Transverse colon (tissue), 4 donors: ENCODE measurements around the gene SOX8.

Source experiments
- CTCF ChIP-seq, 5 experiments: fragments of 200-600 bp in 3 of 5; fragments of 450-650 bp in 2 of 5; sonication (generic) in 3 of 5; IDR thresholded peaks; 1 replicate in 2 of 5; 2 replicates in 3 of 5; pipeline ENCODE4 v1.5.1; 2016 to 2017; ENCODE audit warnings: antibody characterized with exemption in 5 of 5, inconsistent platforms in 3 of 5, mild to moderate bottlenecking in 2 of 5, moderate library complexity in 1 of 5
- POLR2AphosphoS5 ChIP-seq, 3 donors: sonication (generic); formaldehyde crosslinking; IDR thresholded peaks; one replicate each; pipeline ENCODE4 v1.6.1; 2016; ENCODE audit warnings: antibody characterized with exemption in 3 of 3

- no peak for TF ChIP-seq CTCF (IDR thresholded peaks at IDR 0.05)
- TF ChIP-seq POLR2AphosphoS5 (IDR thresholded peaks at IDR 0.05): no peak
Observed at GRCh38 chr16:979147-979546, 2.4 kb upstream of the SOX8 start.
